Stimulated activated CD8-positive, alpha-beta memory T cell treated with anti-CD3 and anti-CD28 coated beads, Interleukin-12 subunit alpha, Interleukin-12 subunit beta, amount 100 ng/mL, for 4 hours (primary cell): ENCODE data around the gene CCAR1.
"Not testable (repeated sequence)": the region's sequence is repeated elsewhere in the genome, so short reads cannot be mapped to it uniquely, and the experiment has no call there.

Experiments used
- DNase-seq: peaks from one replicate; pipeline ENCODE4 v3.0.0-alpha.2; 2020; ENCODE audit warnings: low read depth

Gene CCAR1

GRCh38 chr10:68759967-68760366 lies 38.9 kb downstream of the CCAR1 start:
- no peak for DNase-seq

DNA sequence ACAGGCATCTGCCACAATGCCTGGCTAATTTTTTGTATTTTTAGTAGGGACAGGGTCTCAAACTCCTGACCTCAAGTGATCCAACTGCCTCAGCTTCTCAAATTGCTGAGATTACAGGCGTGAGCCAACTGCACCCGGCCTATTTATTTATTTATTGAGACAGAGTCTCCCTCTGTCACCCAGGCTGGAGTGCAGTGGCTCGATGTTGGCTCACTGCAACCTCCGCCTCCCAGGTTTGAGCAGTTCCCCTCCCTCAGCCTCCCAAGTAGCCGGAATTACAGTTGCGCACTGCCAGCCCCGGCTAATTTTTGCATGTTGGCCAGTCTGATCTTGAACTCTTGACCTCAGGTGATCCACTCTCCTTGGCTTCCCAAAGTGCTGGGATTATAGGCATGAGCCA lies 46.4 kb downstream of the CCAR1 start:
- DNase-seq: not testable (repeated sequence)

DNA sequence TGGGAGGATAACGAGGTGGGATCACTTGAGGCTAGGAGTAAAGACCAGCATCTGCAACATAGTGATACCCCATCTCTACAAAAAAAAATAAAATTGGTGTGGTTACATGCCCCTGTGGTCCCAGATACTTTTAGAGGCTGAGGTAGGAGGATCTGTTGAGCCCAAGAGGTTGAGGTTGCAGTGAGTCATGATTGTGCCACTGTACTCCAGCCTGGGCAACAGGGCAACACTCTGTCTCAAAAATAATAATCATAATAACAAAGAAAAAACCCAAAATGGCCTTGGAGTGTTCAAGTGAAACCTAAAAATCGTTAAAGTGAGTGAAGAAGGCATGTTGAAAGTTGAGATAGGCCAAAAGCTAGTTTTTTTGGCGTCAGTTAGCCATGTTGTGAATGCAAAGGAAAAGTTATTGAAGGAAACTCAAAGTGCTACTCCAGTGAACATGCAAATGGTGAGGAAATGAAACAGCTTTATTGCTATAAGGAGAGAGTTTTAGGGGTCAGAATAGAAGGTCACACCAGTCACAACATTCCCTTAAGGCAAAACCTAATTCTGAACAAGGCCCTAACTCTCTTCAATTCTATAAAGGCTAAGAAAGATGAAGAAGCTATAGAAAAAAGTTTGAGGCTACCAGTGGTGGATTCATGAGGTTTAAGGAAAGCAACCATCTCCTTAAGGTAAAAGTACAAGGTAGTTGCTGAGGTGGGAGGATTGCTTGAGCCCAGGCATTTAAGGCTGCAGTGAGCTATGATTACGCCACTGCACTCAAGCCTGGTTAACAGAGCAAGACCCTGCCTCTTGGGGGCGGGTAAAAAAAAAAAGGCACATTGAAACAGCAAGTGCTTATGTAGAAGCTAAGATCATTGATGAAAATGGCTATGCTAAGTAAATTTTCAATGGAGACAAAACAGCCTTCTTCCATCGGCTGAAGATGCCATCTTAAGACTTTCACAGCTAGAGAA lies 60.9 kb downstream of the CCAR1 start:
- DNase-seq: no peak

DNA sequence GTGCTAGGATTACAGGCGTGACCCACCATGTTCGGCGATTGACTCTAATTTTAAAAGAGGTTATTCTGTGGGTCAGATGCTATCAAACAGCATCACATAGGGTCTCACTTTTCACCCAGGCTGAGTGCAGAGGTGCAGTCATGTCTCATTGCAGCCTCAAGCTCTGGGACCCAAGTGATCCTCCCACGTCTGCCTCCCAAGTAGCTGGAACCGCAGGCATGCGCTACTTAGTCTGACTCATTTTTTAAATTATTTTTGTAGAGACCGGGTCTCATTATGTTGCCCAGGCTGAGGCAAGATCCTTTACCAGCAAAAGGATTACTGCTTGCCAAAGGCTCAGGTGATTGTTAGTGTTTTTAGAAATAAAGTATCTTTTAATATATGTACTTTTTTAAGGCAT lies 63.4 kb downstream of the CCAR1 start:
- DNase-seq: no peak

- DNase-seq: no peak
Measured at GRCh38 chr10:68787813-68788212, 66.8 kb downstream of the CCAR1 start.

DNA sequence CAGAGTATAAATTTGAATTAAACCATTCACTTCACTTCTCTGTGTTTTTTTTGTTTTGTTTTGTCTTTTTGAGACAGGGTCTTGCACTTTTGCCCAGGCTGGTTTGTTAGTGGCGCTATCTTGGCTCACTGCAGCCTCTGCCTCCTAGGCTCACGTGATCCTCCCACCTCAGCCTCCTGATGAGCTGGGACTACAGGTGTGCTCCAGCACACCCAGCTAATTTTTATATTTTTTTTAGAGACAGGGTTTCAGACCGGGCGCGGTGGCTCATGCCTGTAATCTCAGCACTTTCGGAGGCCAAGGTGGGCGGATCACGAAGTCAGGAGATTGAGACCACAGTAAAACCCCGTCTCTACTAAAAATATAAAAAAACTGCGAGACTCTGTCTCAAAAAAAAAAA lies 69.4 kb downstream of the CCAR1 start:
- DNase-seq: no peak

DNA sequence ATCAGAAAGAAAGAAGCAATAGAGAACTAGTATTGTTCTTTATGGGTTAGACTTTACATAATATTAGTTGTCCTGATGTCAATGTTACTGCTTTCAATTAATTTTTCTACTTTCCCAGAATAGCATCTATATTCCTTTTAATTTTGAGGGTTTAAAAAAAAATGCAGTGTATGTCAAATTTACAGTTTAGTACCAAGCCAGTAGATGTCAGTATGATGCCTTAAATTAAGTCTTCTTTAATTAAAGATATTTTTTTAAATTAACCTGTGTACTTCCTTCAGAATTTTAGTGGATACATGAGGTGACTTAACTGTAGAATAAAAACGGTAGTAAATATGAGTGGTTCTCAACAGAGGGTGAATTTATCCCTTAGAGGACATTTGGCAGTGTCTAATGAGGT lies 71.1 kb downstream of the CCAR1 start:
- no peak for DNase-seq

DNA sequence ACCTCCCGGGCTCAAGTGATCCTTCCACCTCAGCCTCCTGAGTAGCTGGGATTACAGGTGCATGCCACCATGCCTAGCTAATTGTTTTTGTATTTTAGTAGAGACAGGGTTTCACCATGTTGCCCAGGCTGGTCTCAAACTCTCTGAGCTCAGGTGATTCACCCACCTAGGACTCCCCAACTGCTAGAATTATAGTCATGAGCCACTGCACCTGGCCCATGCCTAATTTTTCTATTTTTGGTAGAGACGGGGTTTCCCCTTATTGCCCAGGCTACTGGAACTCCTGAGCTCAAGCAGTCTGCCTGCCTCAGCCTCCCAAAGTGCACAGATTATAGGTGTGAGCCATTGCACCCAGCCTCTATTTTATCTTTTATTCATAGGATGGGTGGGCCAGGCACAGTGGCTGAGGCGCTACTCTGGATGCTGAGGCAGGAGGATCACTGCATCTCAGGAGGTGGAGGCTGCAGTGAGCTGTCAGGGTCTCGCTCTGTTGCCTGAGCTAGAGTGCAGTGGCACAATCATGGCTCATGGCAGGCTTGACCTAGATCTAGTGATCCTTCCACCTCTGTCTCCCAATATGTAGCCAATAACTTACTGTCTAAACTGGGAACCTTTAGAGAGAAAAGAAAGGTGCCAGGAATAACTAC lies 75.0 kb downstream of the CCAR1 start:
- DNase-seq: no peak

DNA sequence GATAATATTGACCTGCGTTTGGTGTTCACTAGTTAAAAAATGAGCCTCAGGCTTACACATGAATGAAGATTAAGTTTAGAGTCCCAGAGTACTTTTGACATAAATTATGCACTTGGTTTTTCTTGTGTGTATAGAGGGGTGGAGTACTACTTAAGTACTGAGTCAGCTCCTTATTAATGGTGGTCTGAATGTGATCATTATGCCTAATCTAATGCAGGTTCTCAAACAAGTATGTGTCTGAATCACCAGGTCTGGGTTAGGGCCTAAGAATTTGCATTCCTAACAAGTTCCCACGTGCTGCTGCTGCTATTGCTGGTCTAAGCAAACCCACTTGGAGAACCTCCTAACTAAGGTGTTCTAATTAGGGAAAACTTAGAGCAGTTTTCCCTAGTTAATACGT lies 75.6 kb downstream of the CCAR1 start:
- no peak for DNase-seq

GRCh38 chr10:68800211-68800610 lies 79.2 kb downstream of the CCAR1 start:
- DNase-seq: no peak

- no peak for DNase-seq
Measured at GRCh38 chr10:68804692-68805091, 83.7 kb downstream of the CCAR1 start.

DNA sequence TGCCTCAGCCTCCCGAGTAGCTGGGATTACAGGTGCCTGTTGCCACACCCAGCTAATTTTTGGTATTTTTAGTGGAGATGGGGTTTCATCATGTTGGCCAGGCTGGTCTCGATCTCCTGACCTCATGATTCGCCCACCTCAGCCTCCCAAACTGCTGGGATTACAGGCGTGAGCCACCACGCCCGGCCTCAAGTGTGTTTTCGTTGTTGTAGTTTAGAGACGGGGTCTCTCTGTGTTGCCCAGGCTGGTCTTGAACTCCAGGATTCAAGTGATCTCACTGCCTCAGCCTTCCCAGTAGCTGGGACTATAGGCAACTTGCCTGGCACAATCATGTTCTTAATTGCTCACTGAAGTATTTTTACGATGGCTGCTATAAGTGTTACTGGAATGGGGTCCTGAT lies 89.8 kb downstream of the CCAR1 start:
- not testable (repeated sequence) for DNase-seq

DNA sequence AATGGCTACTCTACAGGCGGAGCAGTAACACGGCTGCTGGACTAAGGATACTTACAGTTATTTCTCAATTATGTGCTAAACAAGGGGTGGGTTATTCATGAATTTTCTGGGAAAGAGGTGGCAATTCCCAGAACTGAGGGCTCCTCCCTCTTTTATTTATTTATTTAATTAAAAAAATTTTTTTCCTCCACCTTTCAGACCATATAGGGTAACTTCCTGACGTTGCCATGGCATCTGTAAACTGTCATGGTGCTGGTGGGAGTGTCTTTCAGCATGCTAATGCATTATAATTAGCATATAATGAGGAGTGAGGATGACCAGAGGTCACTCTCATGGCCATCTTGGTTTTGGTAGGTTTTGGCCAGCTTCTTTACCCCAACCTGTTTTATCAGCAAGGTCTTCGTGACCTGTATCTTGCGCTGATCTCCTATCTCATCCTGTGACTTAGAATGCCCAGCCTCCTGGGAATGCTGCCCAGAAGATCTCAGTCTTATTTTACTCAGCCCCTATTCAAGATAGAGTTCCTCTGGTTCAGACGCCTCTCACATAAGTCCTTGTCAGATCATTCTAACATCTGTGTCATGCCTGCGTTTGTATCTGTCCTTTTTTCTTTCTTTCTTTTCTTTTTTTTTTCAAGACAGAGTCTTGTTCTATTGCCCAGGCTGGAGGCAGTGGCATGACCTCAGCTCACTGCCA lies 90.4 kb downstream of the CCAR1 start:
- no peak for DNase-seq

- no peak for DNase-seq
Measured at GRCh38 chr10:68812420-68812819, 91.4 kb downstream of the CCAR1 start.

DNA sequence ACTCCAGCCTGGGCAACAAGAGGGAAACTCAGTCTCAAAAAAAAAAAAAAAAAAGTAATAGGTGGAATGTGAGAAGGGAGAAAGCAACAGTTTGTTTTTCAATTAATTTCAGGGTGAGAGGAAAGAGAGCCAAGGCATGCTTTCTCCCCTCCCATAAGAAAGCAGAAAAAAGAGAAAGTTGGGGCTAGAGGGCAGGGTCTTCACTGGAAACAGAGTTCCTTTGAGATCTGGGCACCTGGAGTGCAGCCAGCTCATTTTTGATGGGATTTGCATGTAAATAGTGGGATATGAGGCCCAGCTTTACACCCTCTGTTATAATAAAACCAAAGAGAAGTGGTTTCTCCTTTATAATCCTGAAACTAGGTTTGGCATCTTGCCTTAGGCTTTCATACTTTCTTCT lies 92.5 kb downstream of the CCAR1 start:
- DNase-seq: no peak

- DNase-seq: no peak
Measured at GRCh38 chr10:68816796-68817412, 95.9 kb downstream of the CCAR1 start.

- DNase-seq: not testable (repeated sequence)
Measured at GRCh38 chr10:68820359-68820758, 99.3 kb downstream of the CCAR1 start.

GRCh38 chr10:68822626-68823025 lies 101.6 kb downstream of the CCAR1 start:
- DNase-seq: not testable (repeated sequence)

DNA sequence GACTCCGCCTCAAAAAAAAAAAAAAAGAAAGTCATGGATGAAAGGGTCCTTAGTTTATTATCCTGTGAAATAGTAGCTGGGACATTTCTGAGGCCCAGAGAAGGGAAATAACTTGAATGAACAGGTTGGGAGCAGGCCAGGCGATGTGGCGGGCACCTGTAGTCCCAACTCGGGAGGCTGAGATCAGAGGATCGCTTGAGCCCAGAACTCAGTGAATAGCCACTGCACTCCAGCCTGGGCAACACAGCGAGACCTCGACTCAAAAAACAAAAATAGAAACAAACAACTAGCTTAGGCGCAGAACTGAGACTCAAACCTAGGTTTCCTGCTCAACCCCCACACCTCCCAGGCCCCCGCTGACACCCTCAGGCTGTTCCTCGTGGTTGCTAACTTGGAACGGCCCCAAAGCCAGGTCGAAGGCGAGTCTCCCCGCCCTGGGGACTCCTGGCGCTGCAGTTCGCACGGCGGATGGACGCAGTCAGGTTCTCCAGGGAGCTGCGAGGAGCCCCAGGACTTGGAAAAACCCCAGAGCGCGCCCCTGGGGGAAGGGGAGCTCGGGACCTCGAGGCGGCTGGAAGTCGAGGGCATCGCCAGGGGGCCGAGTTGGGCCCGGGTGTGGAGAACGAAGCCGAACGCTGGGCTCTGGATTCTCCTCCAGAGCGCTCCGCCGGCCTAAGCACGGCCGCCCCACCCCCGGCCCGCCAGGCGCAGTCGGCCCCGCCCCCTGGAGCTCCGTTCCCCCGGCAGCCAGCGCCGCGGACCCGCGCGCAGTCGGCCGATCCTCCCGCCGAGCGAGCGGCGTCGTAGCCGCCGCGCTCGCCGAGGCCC lies 105.9 kb downstream of the CCAR1 start, which contains the start of gene STOX1:
TSS of gene STOX1 (plus strand) at position 768 of the 828 bp plus-strand sequence. CDS start 93 bp downstream, outside the sequence.
- peak; percentile 46 for DNase-seq

DNA sequence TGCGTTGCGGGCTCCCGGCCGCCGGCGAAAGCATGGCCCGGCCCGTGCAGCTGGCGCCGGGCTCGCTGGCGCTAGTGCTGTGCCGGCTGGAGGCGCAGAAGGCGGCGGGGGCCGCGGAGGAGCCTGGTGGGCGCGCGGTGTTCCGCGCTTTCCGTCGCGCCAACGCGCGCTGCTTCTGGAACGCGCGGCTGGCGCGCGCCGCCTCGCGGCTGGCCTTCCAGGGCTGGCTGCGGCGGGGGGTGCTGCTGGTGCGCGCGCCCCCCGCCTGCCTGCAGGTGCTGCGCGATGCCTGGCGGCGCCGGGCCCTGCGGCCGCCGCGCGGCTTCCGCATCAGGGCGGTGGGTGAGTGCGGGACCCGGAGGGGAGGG lies 106.5 kb downstream of the CCAR1 start:
- not testable (repeated sequence) for DNase-seq

GRCh38 chr10:68828083-68828601 lies 107.1 kb downstream of the CCAR1 start:
- peak; percentile 2 for DNase-seq
